ENCODE results near the gene SCARF2. TPM values are rescaled to one million over a fixed set of nuclear protein-coding genes. Genes with fewer than 3 reads are reported as not detected.
"Not testable (repeated sequence)": the region's sequence is repeated elsewhere in the genome, so short reads cannot be mapped to it uniquely, and the experiment has no call there.

SCARF2 gene
- total and polyA plus RNA-seq, 2 experiments from 2014 or later = 1.8 to 16.6 TPM

DNA sequence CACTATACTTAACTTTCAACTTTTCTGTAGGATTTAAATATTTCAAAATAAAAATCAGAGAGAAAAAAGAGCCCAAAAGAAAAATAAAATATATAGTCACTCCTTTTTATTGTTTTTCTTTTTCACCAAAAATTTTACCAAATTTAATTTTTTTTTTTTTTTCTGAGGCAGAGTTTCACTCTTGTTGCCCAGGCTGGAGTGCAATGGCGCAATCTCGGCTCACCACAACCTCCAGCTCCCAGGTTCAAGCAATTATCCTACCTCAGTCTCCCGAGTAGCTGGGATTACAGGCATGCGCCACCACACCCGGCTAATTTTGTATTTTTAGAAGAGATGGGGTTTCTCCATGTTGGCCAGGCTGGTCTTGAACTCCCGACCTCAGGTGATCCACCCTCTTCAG, 40.4 kb upstream of the SCARF2 start:
- not testable (repeated sequence) for H3K4me1 Mint-ChIP-seq; H3K27ac Mint-ChIP-seq; H3K36me3 ChIP-seq (ENCODE audit: insufficient read depth); H3K4me3 Mint-ChIP-seq; H3K4me1 ChIP-seq (ENCODE audit: insufficient read depth); H3K9me2 ChIP-seq (ENCODE audit: insufficient read depth); H3K27ac ChIP-seq (ENCODE audit: low read depth); H3K36me3 Mint-ChIP-seq (ENCODE audit: low read depth); H3K9me3 Mint-ChIP-seq; H3K4me2 ChIP-seq; H3K79me2 ChIP-seq (replicated peaks; ENCODE audit: insufficient read depth); H2AFZ ChIP-seq; H3K27me3 Mint-ChIP-seq (ENCODE audit: insufficient read depth, low read depth, poor library complexity); H3F3A ChIP-seq (replicated peaks; ENCODE audit: low read depth); ATAC-seq; DNase-seq (ENCODE audit: low spot score); H4K20me1 ChIP-seq (replicated peaks; ENCODE audit: insufficient read depth); H3K4me3 ChIP-seq; H3K27me3 ChIP-seq (ENCODE audit: insufficient read depth)

GRCh38 chr22:20475569-20475968, 37.9 kb upstream of the SCARF2 start:
- not testable (repeated sequence) for H3K9me3 Mint-ChIP-seq; H3K4me2 ChIP-seq; H3K27me3 ChIP-seq (ENCODE audit: insufficient read depth); H2AFZ ChIP-seq; H3K36me3 ChIP-seq (ENCODE audit: insufficient read depth); H3K4me1 Mint-ChIP-seq; H3K79me2 ChIP-seq (replicated peaks; ENCODE audit: insufficient read depth); DNase-seq (ENCODE audit: low spot score); H3K27ac ChIP-seq (ENCODE audit: low read depth); H3K27ac Mint-ChIP-seq; H3F3A ChIP-seq (replicated peaks; ENCODE audit: low read depth); H4K20me1 ChIP-seq (replicated peaks; ENCODE audit: insufficient read depth); H3K4me3 ChIP-seq; H3K36me3 Mint-ChIP-seq (ENCODE audit: low read depth); ATAC-seq; H3K9me2 ChIP-seq (ENCODE audit: insufficient read depth); H3K4me3 Mint-ChIP-seq; H3K4me1 ChIP-seq (ENCODE audit: insufficient read depth)
- peaks cover 14% of the 10 kb centered on the region for H3K27me3 Mint-ChIP-seq (ENCODE audit: insufficient read depth, low read depth, poor library complexity)

- no peaks in the 10 kb centered on the region for H3K4me1 ChIP-seq (ENCODE audit: insufficient read depth)
- no peak for DNase-seq (ENCODE audit: low spot score)
- H3K79me2 ChIP-seq (replicated peaks; ENCODE audit: insufficient read depth) = no peaks in the 10 kb centered on the region
- H3F3A ChIP-seq (replicated peaks; ENCODE audit: low read depth) = no peaks in the 10 kb centered on the region
- no peak overlapping the region for H3K27ac ChIP-seq (ENCODE audit: low read depth)
- no peaks in the 10 kb centered on the region for H4K20me1 ChIP-seq (replicated peaks; ENCODE audit: insufficient read depth)
- no peak overlapping the region for H3K4me3 ChIP-seq
- Mint-ChIP-seq H3K27me3 (ENCODE audit: insufficient read depth, low read depth, poor library complexity) (peaks cover 14% of the 10 kb centered on the region), H3K36me3 (ENCODE audit: low read depth) (no peaks in the 10 kb centered on the region; the same call in 2 of the 3 replicates), H3K4me1 (no peaks in the 10 kb centered on the region), H3K9me3 (no peaks in the 10 kb centered on the region; the same call in 2 of the 3 replicates), H3K27ac (no peak overlapping the region), H3K4me3 (no peak overlapping the region)
- H3K4me2 ChIP-seq = no peak overlapping the region
- H3K27me3 ChIP-seq (ENCODE audit: insufficient read depth) = no peaks in the 10 kb centered on the region
- H3K9me2 ChIP-seq (ENCODE audit: insufficient read depth) = no peaks in the 10 kb centered on the region
- ATAC-seq = no peak
- H3K36me3 ChIP-seq (ENCODE audit: insufficient read depth) = no peaks in the 10 kb centered on the region
- no peak overlapping the region for H2AFZ ChIP-seq
- TF ChIP-seq NANOG (IDR thresholded peaks at IDR 0.05; ENCODE audit: borderline replicate concordance) (no peak), STAT1 (IDR thresholded peaks at IDR 0.05; ENCODE audit: unreplicated experiment) (no peak), JUNB (IDR thresholded peaks at IDR 0.05; ENCODE audit: unreplicated experiment) (no peak), POLR2AphosphoS5 (IDR thresholded peaks at IDR 0.05; ENCODE audit: low read depth) (no peak), EZH2phosphoT487 (IDR thresholded peaks at IDR 0.05; ENCODE audit: unreplicated experiment) (no peak), ETS1 (IDR thresholded peaks at IDR 0.05) (no peak), ZNF462 (CRISPR knock-in tag; IDR thresholded peaks at IDR 0.05) (no peak)
- TF ChIP-seq, protein P1, sequence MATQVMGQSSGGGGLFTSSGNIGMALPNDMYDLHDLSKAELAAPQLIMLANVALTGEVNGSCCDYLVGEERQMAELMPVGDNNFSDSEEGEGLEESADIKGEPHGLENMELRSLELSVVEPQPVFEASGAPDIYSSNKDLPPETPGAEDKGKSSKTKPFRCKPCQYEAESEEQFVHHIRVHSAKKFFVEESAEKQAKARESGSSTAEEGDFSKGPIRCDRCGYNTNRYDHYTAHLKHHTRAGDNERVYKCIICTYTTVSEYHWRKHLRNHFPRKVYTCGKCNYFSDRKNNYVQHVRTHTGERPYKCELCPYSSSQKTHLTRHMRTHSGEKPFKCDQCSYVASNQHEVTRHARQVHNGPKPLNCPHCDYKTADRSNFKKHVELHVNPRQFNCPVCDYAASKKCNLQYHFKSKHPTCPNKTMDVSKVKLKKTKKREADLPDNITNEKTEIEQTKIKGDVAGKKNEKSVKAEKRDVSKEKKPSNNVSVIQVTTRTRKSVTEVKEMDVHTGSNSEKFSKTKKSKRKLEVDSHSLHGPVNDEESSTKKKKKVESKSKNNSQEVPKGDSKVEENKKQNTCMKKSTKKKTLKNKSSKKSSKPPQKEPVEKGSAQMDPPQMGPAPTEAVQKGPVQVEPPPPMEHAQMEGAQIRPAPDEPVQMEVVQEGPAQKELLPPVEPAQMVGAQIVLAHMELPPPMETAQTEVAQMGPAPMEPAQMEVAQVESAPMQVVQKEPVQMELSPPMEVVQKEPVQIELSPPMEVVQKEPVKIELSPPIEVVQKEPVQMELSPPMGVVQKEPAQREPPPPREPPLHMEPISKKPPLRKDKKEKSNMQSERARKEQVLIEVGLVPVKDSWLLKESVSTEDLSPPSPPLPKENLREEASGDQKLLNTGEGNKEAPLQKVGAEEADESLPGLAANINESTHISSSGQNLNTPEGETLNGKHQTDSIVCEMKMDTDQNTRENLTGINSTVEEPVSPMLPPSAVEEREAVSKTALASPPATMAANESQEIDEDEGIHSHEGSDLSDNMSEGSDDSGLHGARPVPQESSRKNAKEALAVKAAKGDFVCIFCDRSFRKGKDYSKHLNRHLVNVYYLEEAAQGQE (IDR thresholded peaks at IDR 0.05; ENCODE audit: unreplicated experiment) = no peak
Measured at GRCh38 chr22:20475115-20475436, 37.5 kb upstream of the SCARF2 start.

All from GM23338 (cell line).